ENCODE results near the gene WIPF3.

DNA sequence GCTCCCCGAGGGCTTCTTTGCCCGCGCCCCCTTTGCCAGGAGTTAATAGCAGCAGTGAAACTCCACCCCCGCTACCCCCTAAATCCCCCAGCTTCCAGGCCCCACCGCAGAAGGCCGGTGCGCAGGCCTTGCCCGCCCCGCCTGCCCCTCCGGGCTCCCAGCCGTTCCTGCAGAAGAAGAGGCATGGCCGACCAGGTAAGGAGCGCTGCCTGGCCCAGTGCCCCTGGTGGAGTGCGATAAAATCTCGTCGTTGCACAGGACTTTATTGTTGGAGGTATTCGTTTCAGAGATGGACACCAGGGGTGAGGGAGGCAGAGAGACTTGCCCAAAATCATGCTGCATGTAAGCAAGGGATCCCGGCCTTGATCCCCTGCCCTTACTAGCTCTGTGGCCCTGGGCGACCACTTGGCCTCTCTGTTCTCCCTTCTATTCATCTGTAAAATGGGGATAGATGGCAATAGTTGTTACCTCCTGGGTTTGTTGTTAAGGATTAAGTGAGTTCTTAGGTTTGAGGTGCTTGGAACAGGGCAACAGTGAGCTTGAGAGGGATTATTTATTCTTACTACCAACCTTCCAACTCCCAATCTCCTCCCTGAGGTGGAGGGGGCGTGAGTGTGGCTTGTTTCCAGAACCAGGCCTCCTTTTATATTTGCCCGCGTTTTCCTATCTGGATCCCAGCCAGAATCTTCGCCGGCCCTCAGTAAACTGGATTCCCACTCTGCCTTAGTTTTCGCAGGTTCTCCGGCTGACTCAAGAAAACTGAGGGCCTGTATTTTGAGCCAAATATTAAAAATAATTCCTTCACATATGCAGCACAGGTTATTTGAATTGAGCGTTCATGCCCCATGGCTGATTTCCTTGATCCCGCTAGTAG, 78.3 kb downstream of the WIPF3 start:
- TF ChIP-seq SIN3A (IDR thresholded peaks at IDR 0.05; ENCODE audit: borderline replicate concordance, insufficient read depth, low read depth, low read length) (no peak), POLR2AphosphoS5 (IDR thresholded peaks at IDR 0.05; ENCODE audit: low read depth, low read length) (no peak)
- TF ChIP-seq, protein P1, sequence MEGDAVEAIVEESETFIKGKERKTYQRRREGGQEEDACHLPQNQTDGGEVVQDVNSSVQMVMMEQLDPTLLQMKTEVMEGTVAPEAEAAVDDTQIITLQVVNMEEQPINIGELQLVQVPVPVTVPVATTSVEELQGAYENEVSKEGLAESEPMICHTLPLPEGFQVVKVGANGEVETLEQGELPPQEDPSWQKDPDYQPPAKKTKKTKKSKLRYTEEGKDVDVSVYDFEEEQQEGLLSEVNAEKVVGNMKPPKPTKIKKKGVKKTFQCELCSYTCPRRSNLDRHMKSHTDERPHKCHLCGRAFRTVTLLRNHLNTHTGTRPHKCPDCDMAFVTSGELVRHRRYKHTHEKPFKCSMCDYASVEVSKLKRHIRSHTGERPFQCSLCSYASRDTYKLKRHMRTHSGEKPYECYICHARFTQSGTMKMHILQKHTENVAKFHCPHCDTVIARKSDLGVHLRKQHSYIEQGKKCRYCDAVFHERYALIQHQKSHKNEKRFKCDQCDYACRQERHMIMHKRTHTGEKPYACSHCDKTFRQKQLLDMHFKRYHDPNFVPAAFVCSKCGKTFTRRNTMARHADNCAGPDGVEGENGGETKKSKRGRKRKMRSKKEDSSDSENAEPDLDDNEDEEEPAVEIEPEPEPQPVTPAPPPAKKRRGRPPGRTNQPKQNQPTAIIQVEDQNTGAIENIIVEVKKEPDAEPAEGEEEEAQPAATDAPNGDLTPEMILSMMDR (IDR thresholded peaks at IDR 0.05): no peak
